PFSK-1 (cell line): ENCODE results near the gene ITPRID1.

Experiments
- FOXP2 ChIP-seq: optimal IDR thresholded peaks from 2 replicates; pipeline ENCODE3; 2011; ENCODE audit warnings: borderline replicate concordance, control low read depth, inconsistent platforms; ENCODE audit not compliant: insufficient read depth; ENCODE audit errors: extremely low read length, extremely low read depth
- POLR2AphosphoS5 ChIP-seq: IDR thresholded peaks from 2 replicates; pipeline ENCODE4 v1.6.1; 2012; ENCODE audit warnings: low read depth, mild to moderate bottlenecking, control low read depth, low read length, moderate library complexity
- SIN3A ChIP-seq: IDR thresholded peaks from 2 replicates; pipeline ENCODE4 v1.6.1; 2012; ENCODE audit warnings: mild to moderate bottlenecking, low read length, moderate library complexity, borderline replicate concordance; ENCODE audit not compliant: insufficient read depth
- TAF1 ChIP-seq: IDR thresholded peaks from 2 replicates; pipeline ENCODE4 v1.6.1; 2012; ENCODE audit warnings: low read length, control low read depth, borderline replicate concordance; ENCODE audit not compliant: insufficient read depth
- TF ChIP-seq, protein P1 (sequence below), 2 experiments: IDR thresholded peaks; 2 replicates each; pipeline versions ENCODE4 v1.6.1 to v1.8.0; 2011 to 2012; ENCODE audit warnings: low read depth in 2 of 2, low read length in 2 of 2, control low read depth in 1 of 2, inconsistent platforms in 1 of 2, mild to moderate bottlenecking in 1 of 2, moderate library complexity in 1 of 2; ENCODE audit not compliant: insufficient read depth in 1 of 2

DNA sequence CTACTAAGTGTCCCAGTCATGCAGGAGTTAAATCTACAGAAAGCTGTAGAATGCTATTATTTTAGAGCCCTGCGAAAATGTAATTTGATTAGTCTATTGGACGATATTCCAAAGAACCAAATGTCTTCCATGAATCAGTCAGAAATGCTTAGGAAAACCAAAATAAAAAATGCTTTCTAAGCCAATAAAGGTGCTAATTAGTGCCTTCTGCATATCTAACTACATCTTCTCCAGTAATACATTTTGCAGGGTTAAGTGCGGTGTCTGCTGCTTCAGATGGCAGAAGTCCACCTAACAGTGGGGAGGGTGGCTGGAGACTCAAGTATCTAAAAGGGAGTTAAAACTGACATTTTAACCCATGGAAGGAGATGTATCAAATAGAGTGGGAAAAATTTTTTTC, 50.1 kb downstream of the ITPRID1 start:
- TF ChIP-seq TAF1 (no peak), POLR2AphosphoS5 (no peak), FOXP2 (no peak), SIN3A (no peak)
- TF ChIP-seq, protein P1, sequence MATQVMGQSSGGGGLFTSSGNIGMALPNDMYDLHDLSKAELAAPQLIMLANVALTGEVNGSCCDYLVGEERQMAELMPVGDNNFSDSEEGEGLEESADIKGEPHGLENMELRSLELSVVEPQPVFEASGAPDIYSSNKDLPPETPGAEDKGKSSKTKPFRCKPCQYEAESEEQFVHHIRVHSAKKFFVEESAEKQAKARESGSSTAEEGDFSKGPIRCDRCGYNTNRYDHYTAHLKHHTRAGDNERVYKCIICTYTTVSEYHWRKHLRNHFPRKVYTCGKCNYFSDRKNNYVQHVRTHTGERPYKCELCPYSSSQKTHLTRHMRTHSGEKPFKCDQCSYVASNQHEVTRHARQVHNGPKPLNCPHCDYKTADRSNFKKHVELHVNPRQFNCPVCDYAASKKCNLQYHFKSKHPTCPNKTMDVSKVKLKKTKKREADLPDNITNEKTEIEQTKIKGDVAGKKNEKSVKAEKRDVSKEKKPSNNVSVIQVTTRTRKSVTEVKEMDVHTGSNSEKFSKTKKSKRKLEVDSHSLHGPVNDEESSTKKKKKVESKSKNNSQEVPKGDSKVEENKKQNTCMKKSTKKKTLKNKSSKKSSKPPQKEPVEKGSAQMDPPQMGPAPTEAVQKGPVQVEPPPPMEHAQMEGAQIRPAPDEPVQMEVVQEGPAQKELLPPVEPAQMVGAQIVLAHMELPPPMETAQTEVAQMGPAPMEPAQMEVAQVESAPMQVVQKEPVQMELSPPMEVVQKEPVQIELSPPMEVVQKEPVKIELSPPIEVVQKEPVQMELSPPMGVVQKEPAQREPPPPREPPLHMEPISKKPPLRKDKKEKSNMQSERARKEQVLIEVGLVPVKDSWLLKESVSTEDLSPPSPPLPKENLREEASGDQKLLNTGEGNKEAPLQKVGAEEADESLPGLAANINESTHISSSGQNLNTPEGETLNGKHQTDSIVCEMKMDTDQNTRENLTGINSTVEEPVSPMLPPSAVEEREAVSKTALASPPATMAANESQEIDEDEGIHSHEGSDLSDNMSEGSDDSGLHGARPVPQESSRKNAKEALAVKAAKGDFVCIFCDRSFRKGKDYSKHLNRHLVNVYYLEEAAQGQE (IDR thresholded peaks at IDR 0.05; ENCODE audit: insufficient read depth in 1 of 2, low read depth in 2 of 2, low read length in 2 of 2) = no peak
